NT2/D1 (cell line): ENCODE measurements around the gene PIP5K1A.

Experiments used
- SUZ12 ChIP-seq: IDR thresholded peaks from 2 replicates; pipeline ENCODE4 v1.6.1; 2011; ENCODE audit not compliant: insufficient read length, insufficient read depth; ENCODE audit errors: extremely low read depth
- YY1 ChIP-seq: IDR thresholded peaks from 2 replicates; pipeline ENCODE4 v1.6.1; 2011; ENCODE audit not compliant: insufficient read length, insufficient read depth
- ZNF274 ChIP-seq: IDR thresholded peaks from 2 replicates; pipeline ENCODE4 v1.6.1; 2011; ENCODE audit warnings: mild to moderate bottlenecking, low read depth, low read length

DNA sequence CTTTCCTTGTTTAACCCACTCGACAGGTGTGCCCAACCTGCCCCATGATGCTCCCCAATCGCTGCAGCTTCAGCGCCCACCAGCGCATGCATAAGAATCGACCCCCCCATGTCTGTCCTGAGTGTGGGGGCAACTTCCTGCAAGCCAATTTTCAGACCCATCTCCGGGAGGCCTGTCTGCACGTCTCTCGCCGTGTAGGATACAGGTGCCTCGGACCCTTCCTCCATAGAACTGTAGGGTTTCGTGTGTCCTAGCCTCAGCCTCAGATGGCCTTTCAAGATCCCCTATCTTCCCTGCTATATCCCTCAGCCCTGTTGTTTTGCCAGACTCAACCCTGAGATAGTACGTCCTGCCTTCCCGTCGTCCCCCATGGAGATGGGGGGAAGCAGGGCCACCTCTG, 90.2 kb downstream of the PIP5K1A start:
- TF ChIP-seq YY1 (no peak), ZNF274 (no peak), SUZ12 (no peak)
